Measurements from ENCODE around the gene SPTY2D1.
A peak's percentile ranks its signal among the peaks of the same experiment; 100 is the strongest.
"Not testable (repeated sequence)": the region's sequence is repeated elsewhere in the genome, so short reads cannot be mapped to it uniquely, and the experiment has no call there.

The SPTY2D1 gene

DNA sequence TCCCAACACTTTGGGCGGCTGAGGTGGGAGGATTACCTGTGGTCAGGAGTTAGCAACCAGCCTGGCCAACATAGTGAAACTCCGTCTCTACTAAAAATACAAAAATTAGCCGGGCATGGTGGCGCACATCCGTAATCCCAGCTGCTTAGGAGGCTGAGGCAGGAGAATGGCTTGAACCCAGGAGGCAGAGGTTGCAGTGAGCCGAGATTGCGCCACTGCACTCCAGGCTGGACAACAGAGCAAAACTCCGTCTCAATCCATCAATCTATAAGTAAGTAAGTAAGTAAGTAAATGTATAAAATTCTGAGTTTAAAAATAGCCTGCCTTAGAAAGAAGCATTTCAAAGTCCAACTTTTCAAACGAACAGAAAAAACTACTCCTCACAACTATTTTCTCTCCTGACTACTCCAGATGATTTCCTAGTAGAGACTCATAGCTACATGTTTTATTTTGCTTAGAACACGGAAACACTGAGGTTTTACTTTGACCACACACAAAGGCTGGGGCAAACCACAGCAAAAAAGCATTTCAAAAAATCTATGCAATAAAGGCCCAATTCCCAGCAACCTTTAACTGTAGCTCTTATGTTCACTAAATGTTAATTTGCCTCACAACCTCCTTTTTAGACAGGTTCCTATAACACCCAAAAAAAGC lies 16.3 kb downstream of the SPTY2D1 start:
- DNase-seq = peak in 1 of 2 experiments; percentile 16

DNA sequence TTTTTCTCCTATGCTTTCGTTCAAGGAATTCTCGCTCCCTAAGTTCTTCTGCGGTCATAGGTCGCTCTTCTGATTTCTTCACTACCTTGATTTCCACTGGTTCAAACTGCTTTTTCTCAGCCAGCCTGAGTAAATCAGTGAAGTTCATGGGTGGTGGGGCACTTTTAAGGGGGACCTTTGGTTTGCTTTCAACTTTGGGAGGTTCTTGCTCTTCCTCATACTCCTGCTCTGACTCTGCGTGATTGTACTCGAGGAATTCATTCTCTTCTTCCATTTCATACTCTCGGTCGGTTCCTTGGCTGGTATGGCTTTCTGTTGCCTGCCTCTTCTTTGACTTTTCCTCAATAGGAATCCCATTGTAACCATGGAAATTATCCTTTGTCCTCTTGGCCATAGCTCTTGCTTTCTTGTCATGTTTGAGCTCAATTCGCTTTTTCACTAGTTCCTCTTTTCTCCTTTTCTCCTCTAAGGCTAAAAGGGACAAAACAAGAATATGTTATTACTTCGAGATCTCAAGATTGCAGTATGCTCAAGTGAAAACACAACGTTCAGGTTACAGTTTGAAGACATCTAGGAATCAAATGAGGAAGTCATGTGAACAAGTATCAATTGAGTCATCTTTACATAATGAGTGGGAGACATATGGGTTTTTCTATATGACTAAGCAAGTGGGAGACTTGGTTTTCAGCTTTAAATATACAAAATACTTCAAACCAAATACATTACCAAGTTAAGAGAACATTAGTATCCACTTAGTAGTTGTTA lies 18.3 kb downstream of the SPTY2D1 start:
- no peak for DNase-seq

DNA sequence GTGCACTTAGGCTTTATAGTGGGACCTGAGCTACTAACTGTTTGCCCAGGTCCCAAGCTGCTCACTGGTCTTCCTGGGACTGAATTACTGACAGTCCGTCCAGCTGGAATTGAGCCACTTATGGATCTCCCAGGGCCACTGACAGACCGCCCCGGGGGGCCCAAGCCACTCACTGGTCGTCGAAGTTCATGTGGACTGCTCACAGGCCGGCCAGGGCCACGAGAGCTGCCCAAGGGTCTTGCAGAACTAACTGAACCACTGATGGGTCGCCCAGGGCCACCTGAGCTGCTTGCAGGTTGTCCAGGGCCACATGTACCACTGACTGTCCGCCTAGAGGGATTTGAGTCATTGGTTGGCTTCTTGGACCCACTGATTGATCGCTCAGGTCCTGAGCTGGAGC lies 19.5 kb downstream of the SPTY2D1 start:
- no peak for DNase-seq

DNA sequence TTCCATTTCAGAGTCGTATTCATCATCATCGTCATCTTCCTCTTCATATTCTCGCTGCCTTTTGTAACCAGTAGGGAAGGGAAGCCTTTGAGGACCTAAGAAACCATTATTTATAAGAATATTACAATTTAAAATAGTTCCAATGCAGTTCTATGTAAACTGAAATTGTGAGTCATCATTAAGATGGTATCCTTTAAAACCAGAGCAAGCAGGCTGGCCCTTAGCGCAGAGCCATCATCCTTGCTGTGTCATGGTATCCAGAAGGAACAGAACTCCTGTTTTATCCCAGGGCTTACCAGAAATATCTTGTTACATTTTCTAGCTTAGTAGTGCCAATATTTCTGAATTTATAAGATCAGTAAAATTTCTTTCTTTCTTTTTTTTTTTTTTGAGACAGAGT lies 21.7 kb downstream of the SPTY2D1 start:
- DNase-seq = no peak

DNA sequence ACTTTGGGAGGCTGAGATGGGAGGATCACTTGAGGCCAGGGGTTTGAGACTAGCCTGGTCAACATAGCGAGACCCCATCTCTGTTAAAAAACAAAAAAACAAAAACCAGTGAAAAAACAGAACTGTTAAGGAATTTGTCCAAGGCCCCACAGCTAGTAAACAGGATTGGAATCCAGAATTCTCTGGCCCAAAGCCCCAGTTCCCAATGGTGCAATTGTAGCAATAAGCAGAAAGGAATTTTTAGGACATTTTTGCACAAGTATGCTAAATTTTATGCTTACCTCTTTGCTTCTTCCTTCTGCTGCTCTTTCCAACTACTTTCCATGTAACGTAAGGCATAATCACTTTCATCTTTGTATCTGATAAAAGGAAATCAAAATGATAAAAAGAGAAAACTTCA lies 22.9 kb downstream of the SPTY2D1 start:
- DNase-seq = no peak

DNA sequence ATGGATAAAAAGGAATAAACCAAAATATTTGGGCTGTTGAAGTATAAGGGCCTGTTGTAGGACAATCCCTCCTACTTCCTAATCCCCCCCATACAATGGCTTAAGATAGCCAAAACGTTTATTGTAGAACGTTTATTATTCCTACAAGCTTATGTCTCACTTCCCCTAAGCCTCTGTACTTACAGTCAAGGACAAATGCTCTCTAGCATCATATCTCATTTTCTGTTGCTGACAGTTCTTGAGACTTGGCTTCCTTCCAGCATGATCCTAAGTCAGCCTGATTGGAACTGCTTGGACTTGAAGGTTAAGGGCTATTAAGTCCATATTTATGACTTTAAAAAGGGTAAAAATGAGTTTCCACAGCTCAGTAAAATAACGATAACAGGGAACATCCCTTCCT lies 25.8 kb downstream of the SPTY2D1 start:
- no peak for DNase-seq

DNA sequence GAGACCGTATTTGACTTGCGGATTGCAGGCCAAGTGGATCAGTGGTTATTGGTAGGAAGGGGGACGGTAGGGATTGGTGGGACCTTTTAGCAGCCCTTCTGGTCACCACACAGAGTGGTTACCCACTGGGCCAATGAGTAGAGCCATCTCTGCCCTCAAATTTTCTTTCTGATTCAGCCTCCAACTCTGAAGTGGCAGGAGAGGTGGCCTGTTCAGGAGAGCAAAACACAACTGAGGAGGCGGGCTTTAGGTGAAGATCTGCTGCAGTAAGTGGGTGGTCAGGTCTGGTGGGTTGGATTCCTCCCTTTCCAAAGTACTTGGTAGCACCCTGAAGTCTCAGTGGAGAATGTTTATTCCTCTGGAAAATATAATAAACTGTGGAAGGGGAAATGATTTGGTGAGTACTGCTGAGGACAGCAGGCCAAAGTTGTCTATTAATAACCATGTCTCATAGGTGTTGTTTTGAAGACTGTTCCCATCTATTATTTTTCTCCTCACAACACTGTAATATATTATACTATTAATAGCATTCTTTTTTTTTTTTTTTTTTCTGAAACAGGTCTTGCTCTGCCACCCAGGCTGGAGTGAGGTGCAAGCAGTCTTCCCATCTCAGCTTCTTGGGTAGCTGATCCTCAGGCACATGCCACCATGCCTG lies 33.1 kb downstream of the SPTY2D1 start:
- no peak for DNase-seq

DNA sequence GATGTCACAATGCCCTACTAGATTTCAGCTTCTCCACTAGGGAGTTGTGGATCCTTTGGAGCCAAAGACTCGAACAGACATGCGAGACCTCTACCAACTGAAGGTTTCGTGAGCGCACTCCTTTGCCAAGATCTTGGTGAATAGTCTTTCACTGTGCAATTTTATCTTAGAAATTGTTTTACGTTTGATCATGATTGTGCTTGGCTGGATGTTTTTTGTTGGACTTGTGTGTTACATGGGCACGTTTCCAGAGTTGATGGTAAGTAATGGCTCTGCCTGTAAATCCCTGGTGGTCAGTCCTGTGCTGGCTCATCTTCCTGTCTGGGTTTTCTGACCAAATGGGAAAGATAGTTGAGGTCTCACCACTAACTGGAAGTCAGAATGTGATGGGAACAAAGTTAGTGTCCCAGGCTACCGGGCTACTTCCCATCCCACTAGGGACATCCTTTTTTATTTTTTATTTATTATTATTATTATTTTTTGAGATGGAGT lies 34.4 kb downstream of the SPTY2D1 start, which contains the start of gene MISFA:
Gene MISFA, plus strand, starts transcription at position 51 of the 492 bp plus-strand sequence. Its CDS starts 140 bp downstream, at position 191.
- DNase-seq = no peak

DNA sequence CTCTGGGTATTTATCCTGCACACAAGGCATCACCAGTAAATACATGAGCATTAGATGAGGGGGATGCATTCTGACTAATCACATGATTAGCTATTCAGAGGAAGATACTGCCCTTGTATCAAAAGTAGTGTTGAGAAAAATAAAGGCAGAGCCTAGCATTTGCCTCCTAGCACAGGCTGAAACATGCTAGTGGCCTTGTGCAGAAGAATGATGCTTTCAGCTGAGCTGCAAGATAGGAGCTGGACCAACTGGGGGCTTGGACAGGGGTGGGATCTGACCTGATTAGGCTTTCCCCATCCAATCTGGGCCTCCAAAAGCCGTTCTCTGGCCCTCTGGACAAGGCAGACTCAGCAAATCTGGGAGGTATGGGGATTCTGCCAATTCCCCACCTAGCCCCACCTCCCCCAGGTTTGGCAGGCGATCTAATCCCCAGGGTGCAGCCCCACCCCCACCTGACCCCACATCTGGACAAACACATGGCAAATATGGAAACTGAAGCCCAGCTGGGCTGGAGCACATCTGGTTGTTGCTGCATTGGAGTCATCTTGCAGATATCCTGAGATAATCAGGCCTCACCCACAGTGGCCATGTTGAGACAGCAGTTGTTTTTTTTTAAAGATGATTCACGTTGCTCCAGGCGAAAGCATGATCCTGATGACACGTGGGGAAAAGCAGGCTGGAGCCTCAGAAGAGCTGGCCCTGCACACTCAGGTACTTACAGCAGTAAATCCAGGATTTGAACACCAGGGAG lies 39.0 kb downstream of the SPTY2D1 start:
- no peak for DNase-seq

DNA sequence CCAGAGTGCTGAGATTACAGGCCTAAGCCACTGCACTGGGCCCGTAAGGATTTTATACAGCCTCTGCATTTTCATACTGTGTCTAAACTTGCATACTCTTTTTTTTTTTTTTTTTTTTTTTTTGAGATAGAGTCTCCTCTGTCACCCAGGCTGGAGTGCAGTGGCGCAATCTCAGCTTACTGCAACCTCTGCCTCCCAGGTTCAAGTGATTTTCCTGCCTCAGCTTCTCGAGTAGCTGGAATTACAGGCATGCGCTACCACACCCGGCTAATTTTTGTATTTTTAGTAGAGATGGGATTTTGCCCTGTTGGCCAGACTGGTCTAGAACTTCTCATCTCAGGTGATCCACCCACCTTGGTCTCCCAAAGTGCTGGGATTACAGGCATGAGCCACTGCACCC lies 40.1 kb downstream of the SPTY2D1 start:
- not testable (repeated sequence) for DNase-seq

DNA sequence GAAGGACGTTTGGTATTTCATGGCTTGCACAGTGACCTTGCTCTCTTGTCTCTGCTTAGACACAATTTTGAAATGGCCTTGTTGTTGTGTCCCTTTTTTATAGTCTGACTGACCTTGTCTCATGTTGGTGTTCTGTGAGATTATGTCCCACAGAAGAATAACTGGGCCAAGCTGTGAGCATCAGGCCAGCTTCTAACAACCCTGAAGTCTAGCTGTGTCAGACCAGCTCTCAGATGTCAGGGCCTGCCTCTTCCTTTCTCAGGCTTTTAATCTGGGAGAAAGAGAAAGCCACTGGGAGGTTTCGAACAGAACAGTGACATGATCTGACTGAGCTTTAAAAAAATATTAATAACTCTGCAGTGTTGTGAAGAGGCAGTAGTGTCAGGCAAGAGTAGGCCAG lies 43.6 kb downstream of the SPTY2D1 start:
- no peak for DNase-seq

DNA sequence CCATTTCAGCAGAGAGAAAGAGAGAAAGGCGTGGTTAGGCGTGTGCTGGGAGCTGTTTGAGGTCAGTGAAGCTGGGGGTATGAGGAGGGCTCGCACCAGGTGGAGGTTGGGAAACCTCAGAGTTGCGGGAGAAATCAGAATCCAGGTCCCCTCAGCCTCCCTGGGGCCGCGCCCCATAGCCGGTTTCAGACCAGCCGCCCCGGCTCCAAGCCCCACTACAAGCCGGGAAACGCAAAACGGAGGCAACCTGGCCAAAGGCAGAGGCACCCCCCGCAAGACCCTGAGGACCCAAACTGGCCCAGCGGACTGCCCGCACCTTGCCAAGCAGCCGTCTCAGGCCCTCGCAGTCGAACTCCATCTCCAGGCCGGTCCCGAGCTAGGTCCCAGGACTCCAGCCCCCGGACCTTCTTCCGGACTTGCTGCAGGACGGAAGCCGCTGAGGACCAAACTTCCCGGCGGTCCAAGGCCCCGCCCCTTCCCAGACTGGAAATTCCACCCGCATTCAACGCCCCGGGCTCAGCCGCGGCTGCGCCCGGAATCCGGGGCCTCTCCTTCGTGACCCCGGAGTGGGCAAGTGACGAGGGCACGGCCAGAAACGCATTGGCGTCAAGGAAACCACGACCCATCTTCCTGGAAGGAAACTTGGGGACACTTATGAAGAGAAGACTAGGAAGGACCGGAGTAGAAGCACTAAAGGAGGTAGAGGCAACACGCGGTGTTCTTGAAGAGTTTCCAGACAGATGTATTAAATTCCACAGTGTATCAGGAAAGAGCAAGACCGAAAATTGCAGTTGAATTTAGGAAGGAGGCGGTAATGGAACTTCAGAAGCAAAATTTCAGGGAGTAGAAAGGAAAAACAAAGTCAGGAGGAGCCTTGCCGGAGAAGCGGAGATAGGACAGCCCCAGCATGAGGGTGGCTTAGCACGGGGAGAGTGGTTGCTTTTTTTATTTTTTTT lies 45.6 kb downstream of the SPTY2D1 start, which contains the start of gene UEVLD:
Gene UEVLD, minus strand, starts transcription at position 438 of the 956 bp plus-strand sequence. Its CDS starts 80 bp downstream, at position 358.
- DNase-seq = peak; percentile 48 to 60

DNA sequence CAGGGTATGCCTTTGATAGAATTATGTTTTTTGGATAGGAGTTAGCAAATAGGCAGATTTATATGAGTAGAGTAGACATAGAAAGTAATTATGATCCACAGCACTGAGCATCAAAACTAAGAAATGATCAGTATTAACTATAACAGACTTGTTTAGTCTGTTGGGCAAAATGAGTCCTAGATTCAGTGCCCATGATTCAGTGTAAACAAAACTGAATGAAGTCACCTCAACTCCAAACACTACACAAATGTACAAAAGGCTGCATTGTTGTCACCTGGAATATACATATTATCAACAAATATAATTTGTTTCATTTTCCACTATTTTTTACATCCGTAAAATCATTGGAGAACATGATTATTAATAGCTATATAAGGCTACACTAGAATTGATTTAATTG lies 52.3 kb downstream of the SPTY2D1 start:
- DNase-seq = no peak

DNA sequence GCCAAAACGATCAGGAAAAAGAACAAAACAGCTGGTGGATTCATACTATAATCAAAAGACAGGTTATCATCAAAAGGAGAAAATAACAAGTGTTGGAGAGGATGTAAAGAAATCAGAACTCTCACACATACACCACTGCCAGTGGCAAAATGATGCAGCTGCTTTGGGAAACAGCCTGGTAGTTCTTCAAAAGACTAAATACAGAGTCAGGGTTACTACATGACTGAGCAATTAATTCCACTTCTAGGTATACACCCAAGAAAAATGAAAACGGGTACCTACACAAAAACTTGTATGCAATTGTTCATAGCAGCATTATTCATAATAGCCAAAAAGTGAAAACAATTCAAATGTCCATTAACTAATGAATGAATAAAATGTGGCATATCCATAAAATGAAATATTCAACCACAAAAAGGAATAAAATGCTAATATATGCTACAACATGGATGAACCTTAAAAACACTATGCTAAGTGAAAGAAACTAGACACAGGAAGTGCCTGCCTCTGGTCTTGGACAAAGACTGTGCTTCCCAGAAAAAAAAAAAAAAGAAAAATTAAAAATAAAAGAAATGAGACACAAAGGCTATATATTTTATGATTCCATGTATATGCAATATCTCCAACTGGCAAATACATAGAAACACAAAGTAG lies 53.9 kb downstream of the SPTY2D1 start:
- no peak for DNase-seq

DNA sequence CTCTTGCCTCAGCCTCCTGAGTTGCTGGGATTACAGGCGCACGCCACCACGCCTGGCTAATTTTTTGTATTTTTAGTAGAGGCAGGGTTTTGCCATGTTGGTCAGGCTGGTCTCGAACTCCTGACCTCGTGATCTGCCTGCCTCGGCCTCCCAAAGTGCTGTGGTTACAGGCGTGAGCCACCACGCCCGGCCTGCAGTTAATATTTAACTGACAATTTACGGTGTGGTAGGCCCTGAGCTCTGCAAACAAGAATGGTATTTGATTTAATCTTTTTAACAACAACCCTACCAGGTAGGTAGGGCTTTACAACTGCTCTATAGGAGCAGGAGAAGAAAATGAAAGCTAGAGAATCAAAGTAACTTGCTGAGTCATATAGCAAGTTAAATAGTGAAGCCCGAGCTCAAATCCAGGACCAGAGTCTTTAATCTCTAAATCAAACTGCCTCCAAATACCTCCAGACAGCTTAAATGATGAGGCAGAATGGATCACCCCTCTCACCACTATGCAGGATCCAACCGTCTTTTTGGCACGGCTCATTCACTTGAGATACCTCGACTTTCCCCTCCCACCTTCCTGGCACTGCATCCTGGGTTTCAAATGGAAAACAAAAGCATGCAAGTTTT lies 55.1 kb downstream of the SPTY2D1 start:
- no peak for DNase-seq

DNA sequence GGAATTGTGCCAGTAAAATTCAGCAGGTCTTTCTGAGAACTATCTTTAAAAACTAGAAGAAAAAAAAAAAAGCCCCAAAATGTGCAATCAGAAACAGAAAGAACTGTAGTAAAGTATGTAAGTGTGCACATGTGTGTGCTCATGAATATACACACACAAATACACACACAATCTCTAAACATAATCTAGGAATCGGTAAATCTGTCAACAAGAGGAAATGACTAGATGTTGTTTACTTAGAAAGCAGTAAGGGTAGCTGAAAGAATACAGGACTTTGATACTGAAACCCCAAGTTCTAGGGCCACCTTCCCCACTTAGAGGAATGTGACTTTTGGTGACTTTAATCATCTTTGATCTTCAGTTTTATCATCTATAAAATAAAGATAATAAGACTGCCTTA lies 58.8 kb downstream of the SPTY2D1 start:
- no peak for DNase-seq

DNA sequence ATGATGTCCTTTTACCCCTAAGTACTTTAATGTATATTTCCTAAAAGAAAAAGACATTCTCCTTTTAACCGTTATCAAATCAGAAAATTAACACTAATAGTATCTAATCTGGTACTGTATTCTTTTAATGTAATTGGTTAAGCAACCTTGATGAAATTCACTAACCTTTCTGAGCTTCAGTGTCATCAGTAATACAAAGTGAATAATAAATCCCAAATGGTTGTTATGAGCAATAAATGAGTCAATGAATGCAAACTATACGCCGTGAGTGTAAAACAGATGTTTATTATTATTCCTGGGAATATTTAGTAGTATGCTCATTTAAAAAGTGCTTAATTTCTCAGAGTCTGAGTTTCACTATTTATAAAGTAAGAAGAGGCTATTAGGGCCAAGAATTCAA lies 67.1 kb downstream of the SPTY2D1 start:
- no peak for DNase-seq

DNA sequence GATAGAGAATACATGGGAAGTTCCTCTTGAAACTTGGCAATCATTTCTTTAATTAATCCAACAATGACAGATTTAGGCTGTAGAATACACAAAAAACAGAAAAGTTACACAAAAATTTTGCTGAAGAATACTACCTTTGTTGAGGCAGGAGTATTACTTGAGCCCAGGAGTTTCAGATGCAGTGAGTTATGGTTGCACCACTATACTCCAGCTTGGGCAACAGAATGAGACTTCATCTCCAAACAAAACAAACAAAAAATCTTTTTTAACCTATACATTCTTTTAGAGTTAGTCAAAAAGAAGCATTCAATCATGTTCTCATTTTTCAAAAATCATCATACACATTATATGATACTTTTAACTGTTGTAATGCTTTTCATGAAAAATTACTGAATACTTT lies 67.7 kb downstream of the SPTY2D1 start:
- DNase-seq = no peak

DNA sequence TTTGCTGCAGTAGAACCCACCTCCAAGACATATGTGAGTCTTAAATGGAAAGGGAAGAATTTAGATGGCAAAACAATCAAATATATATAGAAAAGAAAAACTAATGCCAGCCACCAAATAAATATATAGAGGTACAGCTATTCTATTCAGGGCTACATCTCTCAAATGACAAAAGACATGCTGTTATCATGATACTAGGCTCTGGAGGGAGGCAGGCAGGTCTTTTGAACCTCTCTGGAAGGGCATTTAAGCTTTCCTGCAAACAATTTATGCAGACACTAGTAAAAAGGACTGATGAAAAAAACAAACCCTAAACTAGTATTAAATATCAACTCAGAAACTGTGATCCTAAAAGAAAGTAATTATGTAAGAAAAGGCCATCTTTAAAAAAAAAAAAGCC lies 70.0 kb downstream of the SPTY2D1 start:
- no peak for DNase-seq

DNA sequence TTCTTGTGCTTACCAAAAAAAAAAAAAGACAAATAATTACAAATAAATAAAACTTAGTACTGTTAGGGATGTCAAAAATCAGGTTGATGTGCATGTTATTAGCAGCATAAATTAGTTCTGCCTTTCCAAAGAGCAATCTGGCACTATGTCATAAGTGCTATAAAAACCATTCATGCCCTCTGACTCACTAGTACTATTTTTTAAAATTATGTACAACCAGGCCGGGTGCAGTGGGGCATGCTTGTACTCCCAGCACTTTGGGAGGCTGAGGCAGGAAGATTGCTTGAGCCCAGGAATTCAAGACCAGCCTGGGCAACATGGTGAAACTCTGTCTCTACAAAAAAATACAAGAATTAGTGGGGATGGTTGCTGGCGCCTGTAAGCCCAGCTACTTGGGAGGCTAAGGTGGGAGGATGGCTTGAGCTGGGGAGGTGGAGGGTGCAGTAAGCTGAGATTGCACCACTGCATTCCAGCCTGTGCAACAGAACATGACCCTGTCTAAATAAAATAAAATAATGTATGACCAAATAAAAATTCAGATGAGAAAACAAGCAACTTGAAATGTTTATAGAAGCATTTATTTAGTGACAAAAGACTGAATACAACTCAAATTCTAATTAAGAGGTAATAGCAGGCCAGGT lies 70.9 kb downstream of the SPTY2D1 start:
- DNase-seq = no peak
